Endodermal cell (in vitro differentiated cells): ENCODE measurements around the gene PZP. TPM values are rescaled to one million over a fixed set of nuclear protein-coding genes. Genes with fewer than 3 reads are reported as not detected.
"Not testable (repeated sequence)": the region's sequence is repeated elsewhere in the genome, so short reads cannot be mapped to it uniquely, and the experiment has no call there.

Experiments used
- DNase-seq: peaks from one replicate; pipeline ENCODE4 v3.0.0-alpha.2; 2017
- H3K27ac ChIP-seq: 2 replicates; pipeline ENCODE4 v1.5.1; 2013; ENCODE audit warnings: mild to moderate bottlenecking, low read depth, low read length, moderate library complexity
- H3K27me3 ChIP-seq: 2 replicates; pipeline ENCODE4 v1.6.1; 2013; ENCODE audit warnings: mild to moderate bottlenecking, low read length, moderate library complexity; ENCODE audit not compliant: insufficient read depth, control insufficient read depth, poor library complexity, severe bottlenecking
- H3K36me3 ChIP-seq: 2 replicates; pipeline ENCODE4 v1.7.0; 2013; ENCODE audit warnings: mild to moderate bottlenecking, low read length, moderate library complexity; ENCODE audit not compliant: control insufficient read depth, insufficient read depth
- H3K4me1 ChIP-seq: one replicate; pipeline ENCODE4 v1.7.0; 2013; ENCODE audit warnings: low read length; ENCODE audit not compliant: control insufficient read depth, insufficient read depth
- H3K4me3 ChIP-seq: 2 replicates; pipeline ENCODE4 v1.5.1; 2013; ENCODE audit warnings: mild to moderate bottlenecking, low read length, moderate library complexity
- H3K9ac ChIP-seq: 2 replicates; pipeline ENCODE4 v1.6.1; 2013; ENCODE audit warnings: mild to moderate bottlenecking, low read length, moderate library complexity; ENCODE audit not compliant: poor library complexity, severe bottlenecking; ENCODE audit errors: extremely low read depth
- H3K9me3 ChIP-seq: 2 replicates; pipeline ENCODE4 v1.6.1; 2013; ENCODE audit warnings: mild to moderate bottlenecking, low read length, moderate library complexity; ENCODE audit not compliant: control insufficient read depth
- H3K27ac Mint-ChIP-seq: 2 replicates; pipeline ENCODE4 v1.8.0; 2020; ENCODE audit warnings: mixed read lengths
- H3K27me3 Mint-ChIP-seq: 2 replicates; pipeline ENCODE4 v1.8.0; 2021; ENCODE audit warnings: mild to moderate bottlenecking, mixed read lengths; ENCODE audit not compliant: insufficient read depth
- H3K36me3 Mint-ChIP-seq: 2 replicates; pipeline ENCODE4 v1.8.0; 2020; ENCODE audit warnings: low read depth, mixed read lengths
- H3K4me1 Mint-ChIP-seq: 2 replicates; pipeline ENCODE4 v1.8.0; 2020; ENCODE audit warnings: mixed read lengths
- H3K4me3 Mint-ChIP-seq: 2 replicates; pipeline ENCODE4 v1.8.0; 2020; ENCODE audit warnings: mild to moderate bottlenecking, moderate library complexity, mixed read lengths
- H3K9me3 Mint-ChIP-seq: 2 replicates; pipeline ENCODE4 v1.8.0; 2020; ENCODE audit warnings: mild to moderate bottlenecking, mixed read lengths
- CTCF ChIP-seq: fragments of 200-600 bp; sonication (generic); conservative IDR thresholded peaks from 2 replicates; pipeline ENCODE4 v1.5.0; 2021; ENCODE audit warnings: antibody characterized with exemption, mild to moderate bottlenecking
- WGBS, 2 experiments: methylation state at CpG; one replicate each; pipeline versions ENCODE4 v1.1.5 to v1.1.7; 2013; ENCODE audit warnings: missing lambda C conversion rate in 2 of 2, mixed read lengths in 1 of 2; ENCODE audit not compliant: insufficient coverage in 1 of 2, insufficient read length in 1 of 2; 5-methylcytosine and 5-hydroxymethylcytosine counted together
- total RNA-seq, 2 donors: library from RNA; stranded (reverse); fragmentation: NEBNext Ultra II Directional in 1 of 2; extraction: Animal tissue kit (Norgen Biotek cat#: 25700) in 1 of 2; gene quantifications; 2 replicates in 1 of 2; 3 replicates in 1 of 2; pipeline ENCODE4 v1.2.1, GENCODE V29; 2021

PZP gene
- total RNA-seq, 2 donors from 2014 or later, result 1.3 TPM; not detected in 1

GRCh38 chr12:9221483-9221882 lies 13.3 kb upstream of the PZP start:
- Mint-ChIP-seq H3K4me1 (no peaks in the 10 kb centered on the region), H3K27ac (no peak overlapping the region), H3K36me3 (no peaks in the 10 kb centered on the region), H3K4me3 (no peak overlapping the region), H3K27me3 (peaks cover 7% of the 10 kb centered on the region), H3K9me3 (peaks cover 20% of the 10 kb centered on the region)
- H3K36me3 ChIP-seq, result no peaks in the 10 kb centered on the region
- no peak for DNase-seq
- WGBS, 2 experiments, result 88% methylated on average over 1 of the region's 1 CpG; no CpG with 5 or more reads in 1 of the 2 experiments
- TF ChIP-seq CTCF, result no peak
- H3K4me1 ChIP-seq, result no peaks in the 10 kb centered on the region
- no peaks in the 10 kb centered on the region for H3K27me3 ChIP-seq
- no peak overlapping the region for H3K9ac ChIP-seq
- H3K4me3 ChIP-seq, result no peak overlapping the region
- H3K27ac ChIP-seq, result no peak overlapping the region
- H3K9me3 ChIP-seq, result no peaks in the 10 kb centered on the region

- H3K36me3 Mint-ChIP-seq, H3K9ac ChIP-seq, H3K4me3 Mint-ChIP-seq, H3K27ac ChIP-seq, H3K27ac Mint-ChIP-seq, H3K4me3 ChIP-seq, H3K4me1 ChIP-seq, DNase-seq, H3K27me3 Mint-ChIP-seq, H3K4me1 Mint-ChIP-seq, H3K27me3 ChIP-seq, H3K9me3 ChIP-seq, H3K36me3 ChIP-seq: not testable (repeated sequence)
- H3K9me3 Mint-ChIP-seq, result peaks cover 16% of the 10 kb centered on the region
- 82 to 92% methylated on average over 3 to 6 of the region's 9 CpGs for WGBS, 2 experiments
These were observed 12.8 kb upstream of the PZP start for GRCh38 chr12:9221011-9221410.

DNA sequence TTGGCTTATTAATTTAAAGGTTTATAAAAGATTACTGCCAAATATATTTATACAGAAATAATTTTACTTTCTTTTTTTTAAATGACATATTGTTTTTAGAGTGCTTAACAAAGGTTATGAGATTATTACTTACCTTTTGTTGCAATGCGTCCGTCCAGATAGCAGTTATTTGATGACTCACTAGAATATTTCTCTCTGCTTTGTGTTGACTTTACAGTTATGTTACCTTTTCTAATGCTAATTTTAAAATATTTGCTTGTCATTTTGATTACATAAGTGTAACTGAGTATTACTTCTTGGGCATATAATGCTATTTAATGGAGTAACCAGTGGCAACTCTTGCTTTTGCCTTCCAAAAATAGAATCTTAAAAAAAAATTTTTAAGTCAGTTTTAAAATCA lies 6.3 kb upstream of the PZP start:
- 100% methylated on average over 2 of the region's 2 CpGs for WGBS, 2 experiments
- TF ChIP-seq CTCF, result no peak
- Mint-ChIP-seq H3K4me1 (no peaks in the 10 kb centered on the region), H3K27ac (no peak overlapping the region), H3K4me3 (no peak overlapping the region), H3K9me3 (no peaks in the 10 kb centered on the region), H3K27me3 (peaks cover 5% of the 10 kb centered on the region), H3K36me3 (no peaks in the 10 kb centered on the region)
- H3K36me3 ChIP-seq, result no peaks in the 10 kb centered on the region
- no peak overlapping the region for H3K9ac ChIP-seq
- no peak for DNase-seq
- no peak overlapping the region for H3K27ac ChIP-seq
- H3K4me3 ChIP-seq, result no peak overlapping the region
- no peaks in the 10 kb centered on the region for H3K9me3 ChIP-seq
- no peaks in the 10 kb centered on the region for H3K27me3 ChIP-seq
- no peaks in the 10 kb centered on the region for H3K4me1 ChIP-seq

DNA sequence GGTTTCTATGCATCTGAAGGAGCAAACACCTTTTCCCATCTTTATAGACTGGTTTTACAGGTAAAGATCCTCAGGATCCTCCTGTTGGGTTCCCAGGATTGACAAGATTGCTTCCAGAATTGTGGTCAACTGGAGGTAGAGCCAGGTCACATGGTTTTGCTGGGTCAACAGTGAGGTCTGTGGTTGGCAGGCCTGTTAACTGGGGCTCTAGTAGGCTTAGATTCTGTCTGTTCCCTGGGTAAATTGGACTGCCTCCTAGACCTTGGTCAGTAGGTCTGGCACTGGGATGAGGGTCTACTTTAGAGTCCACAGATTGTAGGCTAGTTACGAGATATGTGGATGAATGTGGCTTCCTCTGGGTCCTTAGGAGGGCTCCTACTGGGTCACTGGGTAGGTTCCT lies 3.5 kb upstream of the PZP start:
- no peak overlapping the region for H3K4me3 ChIP-seq
- Mint-ChIP-seq H3K4me1 (no peaks in the 10 kb centered on the region), H3K36me3 (no peaks in the 10 kb centered on the region), H3K27ac (no peak overlapping the region), H3K27me3 (peaks cover 2% of the 10 kb centered on the region), H3K9me3 (no peaks in the 10 kb centered on the region), H3K4me3 (no peak overlapping the region)
- H3K27ac ChIP-seq, result no peak overlapping the region
- 91% methylated on average over 1 of the region's 1 CpG; no CpG with 5 or more reads in 1 of the 2 experiments for WGBS, 2 experiments
- no peak for TF ChIP-seq CTCF
- H3K4me1 ChIP-seq, result no peaks in the 10 kb centered on the region
- H3K9me3 ChIP-seq, result no peaks in the 10 kb centered on the region
- no peaks in the 10 kb centered on the region for H3K36me3 ChIP-seq
- DNase-seq, result no peak
- H3K9ac ChIP-seq, result no peak overlapping the region
- no peaks in the 10 kb centered on the region for H3K27me3 ChIP-seq
